ENCODE data around the gene SOBP. TPM values are rescaled to one million over a fixed set of nuclear protein-coding genes. Genes with fewer than 3 reads are reported as not detected.
A peak's percentile ranks its signal among the peaks of the same experiment; 100 is the strongest.

The SOBP gene, protein sequence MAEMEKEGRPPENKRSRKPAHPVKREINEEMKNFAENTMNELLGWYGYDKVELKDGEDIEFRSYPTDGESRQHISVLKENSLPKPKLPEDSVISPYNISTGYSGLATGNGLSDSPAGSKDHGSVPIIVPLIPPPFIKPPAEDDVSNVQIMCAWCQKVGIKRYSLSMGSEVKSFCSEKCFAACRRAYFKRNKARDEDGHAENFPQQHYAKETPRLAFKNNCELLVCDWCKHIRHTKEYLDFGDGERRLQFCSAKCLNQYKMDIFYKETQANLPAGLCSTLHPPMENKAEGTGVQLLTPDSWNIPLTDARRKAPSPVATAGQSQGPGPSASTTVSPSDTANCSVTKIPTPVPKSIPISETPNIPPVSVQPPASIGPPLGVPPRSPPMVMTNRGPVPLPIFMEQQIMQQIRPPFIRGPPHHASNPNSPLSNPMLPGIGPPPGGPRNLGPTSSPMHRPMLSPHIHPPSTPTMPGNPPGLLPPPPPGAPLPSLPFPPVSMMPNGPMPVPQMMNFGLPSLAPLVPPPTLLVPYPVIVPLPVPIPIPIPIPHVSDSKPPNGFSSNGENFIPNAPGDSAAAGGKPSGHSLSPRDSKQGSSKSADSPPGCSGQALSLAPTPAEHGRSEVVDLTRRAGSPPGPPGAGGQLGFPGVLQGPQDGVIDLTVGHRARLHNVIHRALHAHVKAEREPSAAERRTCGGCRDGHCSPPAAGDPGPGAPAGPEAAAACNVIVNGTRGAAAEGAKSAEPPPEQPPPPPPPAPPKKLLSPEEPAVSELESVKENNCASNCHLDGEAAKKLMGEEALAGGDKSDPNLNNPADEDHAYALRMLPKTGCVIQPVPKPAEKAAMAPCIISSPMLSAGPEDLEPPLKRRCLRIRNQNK
- not detected for polyA plus RNA-seq

DNA sequence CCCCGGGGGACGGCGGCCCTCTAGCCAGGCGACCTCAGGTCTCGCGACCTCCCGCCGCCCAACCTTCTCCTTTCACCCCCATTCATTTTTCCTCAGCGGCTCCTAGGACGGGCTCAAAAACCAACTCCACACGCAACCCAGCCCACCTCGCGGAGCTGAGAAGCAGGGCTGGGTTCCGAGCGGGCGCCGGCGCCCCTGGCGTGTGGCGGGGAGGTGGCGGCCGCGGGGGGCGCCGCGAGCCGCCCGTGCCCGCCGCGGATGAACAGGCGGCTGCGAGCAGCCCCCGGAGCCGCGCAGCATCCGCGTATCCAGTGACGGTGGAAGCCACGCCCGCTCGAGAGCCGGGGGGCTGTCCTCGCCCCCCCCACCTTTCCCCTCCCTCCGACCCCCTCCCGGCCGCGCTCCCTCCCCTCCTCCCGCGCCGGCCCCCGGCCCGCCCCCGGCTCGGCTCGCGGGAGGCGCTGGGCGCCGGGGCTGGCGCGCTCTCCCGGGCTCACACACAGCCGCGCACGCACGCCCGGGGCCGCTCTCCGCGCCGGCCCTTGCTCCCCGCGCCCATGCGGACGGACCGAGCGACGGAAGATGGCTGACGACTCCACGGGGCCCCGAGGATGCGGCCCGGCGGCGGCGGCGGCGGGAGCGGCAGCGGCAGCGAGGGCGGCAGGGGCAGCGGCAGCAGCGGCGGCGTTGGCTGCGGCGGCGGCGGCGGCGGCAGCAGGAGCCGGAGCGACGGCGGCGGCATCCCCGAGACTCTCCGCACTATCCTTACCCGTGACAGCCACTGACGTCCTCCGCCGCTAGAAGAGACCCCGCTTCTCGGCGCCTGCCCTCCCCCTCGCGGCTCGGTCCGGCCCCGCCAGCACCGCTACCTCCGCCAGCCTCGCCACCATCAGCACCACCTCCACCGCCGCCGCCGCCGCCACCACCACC, at the start of gene SOBP:
TSS of gene SOBP (plus strand) at position 482 of the 930 bp plus-strand sequence. CDS start 500 bp downstream, outside the sequence.
- Mint-ChIP-seq H3K4me1 (peaks cover 16 to 28% of the 10 kb centered on the region in 2 donors), H3K27ac (peak within 1 kb of the TSS in 2 of 6 donors; percentile 45 to 57), H3K27me3 (ENCODE audit: low read depth in 3 of 3) (peaks cover 21 to 28% (median 21%) of the 10 kb centered on the region in 3 donors), H3K4me3 (peak within 1 kb of the TSS; percentile 83 to 94 (median 86)), H3K9me3 (peaks cover 0 to 3% (median 0%) of the 10 kb centered on the region in 6 donors), H3K36me3 (peaks cover 0 to 4% (median 0%) of the 10 kb centered on the region in 3 donors)
- DNase-seq: peak; percentile 28 to 38 (median 34)

DNA sequence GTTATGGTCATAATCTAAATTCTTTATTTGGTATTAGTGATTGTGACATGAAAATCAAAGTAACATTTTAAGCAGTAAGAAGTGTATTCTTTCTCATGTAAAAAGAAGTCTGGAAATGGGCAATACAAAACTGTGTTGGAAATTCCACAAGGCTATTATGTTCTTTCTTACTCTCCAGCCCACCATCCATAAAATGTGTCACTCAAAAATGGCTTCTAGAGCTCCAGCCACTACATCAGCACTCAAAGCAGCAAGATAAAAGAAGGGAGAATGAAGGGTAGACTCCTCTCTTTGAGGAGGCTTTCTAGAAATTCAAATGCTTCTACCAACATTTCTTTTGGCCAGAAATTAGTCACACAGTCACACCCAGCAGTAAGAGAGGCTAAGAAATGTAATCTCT, 49.0 kb upstream of the SOBP start:
- Mint-ChIP-seq H3K27ac (peak overlapping the region in 2 of 6 donors; percentile 26 to 47), H3K4me3 (no peak overlapping the region), H3K9me3 (no peaks in the 10 kb centered on the region), H3K36me3 (peaks cover 0 to 8% (median 5%) of the 10 kb centered on the region in 3 donors), H3K4me1 (peaks cover 16 to 32% of the 10 kb centered on the region in 2 donors), H3K27me3 (ENCODE audit: low read depth in 3 of 3) (peaks cover 0 to 2% (median 0%) of the 10 kb centered on the region in 3 donors)
- no peak for DNase-seq

DNA sequence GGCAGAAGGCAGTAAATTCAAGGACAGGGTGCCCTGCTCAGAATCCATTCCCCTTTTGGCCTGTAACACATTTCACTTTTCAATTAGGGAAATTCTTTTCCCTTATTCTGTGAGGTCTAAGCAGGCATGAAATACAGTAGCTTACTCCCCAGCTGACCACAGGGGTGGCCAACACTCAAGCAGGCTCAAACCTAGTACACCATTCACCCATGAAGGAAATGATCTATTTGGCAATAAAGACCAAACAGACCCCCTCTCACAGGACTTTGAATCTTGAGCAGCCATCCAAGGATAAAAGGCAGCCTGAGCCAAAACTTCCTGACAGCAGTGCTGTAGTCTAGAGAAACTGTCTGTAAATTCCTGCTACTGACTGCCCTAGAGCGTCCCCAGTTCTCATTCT, 48.2 kb upstream of the SOBP start:
- H3K27ac Mint-ChIP-seq: no peak overlapping the region
- H3K9me3 Mint-ChIP-seq: peaks cover 0 to 3% (median 1%) of the 10 kb centered on the region in 6 donors
- no peak for DNase-seq
- H3K4me1 Mint-ChIP-seq: peaks cover 14 to 32% of the 10 kb centered on the region in 2 donors
- no peak overlapping the region for H3K4me3 Mint-ChIP-seq
- peaks cover 3 to 12% (median 9%) of the 10 kb centered on the region in 3 donors for H3K36me3 Mint-ChIP-seq
- peaks cover 0 to 2% (median 0%) of the 10 kb centered on the region in 3 donors for H3K27me3 Mint-ChIP-seq (ENCODE audit: low read depth in 3 of 3)

DNA sequence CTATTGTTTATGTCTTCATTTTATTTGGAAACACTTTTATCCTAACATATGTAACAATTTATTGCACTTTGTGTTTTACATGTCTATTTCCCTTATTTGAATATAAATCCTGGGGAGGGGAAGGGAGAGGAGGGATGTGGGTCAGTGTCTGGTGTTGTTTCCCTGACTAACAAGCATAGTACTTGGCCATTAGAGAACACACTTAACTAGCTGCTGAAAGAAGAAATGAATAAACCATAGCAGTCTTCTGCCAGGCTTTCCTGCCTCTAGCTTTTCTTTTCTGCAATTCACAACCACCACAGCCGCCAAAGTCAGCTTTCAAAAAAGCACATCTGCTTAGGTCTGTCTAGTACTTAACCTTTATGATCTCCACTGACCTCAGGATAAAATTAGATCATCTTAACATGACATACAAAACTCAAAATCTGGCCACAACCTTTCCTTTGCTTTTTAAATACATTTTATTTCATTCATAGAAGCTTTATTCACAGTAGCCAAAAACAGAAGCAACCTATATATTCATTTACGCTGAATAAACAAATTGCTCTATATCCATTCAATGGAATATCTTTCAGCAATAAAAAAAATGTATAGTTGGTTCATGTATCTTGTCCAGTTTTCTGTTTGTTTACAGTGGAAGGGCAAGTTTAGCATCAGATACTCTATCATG, 46.8 kb upstream of the SOBP start:
- DNase-seq: no peak
- Mint-ChIP-seq H3K27me3 (ENCODE audit: low read depth in 3 of 3) (peaks cover 0 to 2% (median 0%) of the 10 kb centered on the region in 3 donors), H3K27ac (no peak overlapping the region), H3K4me3 (no peak overlapping the region), H3K4me1 (peaks cover 9 to 25% of the 10 kb centered on the region in 2 donors), H3K9me3 (peaks cover 0 to 13% (median 5%) of the 10 kb centered on the region in 6 donors), H3K36me3 (peaks cover 5 to 15% (median 14%) of the 10 kb centered on the region in 3 donors)

DNA sequence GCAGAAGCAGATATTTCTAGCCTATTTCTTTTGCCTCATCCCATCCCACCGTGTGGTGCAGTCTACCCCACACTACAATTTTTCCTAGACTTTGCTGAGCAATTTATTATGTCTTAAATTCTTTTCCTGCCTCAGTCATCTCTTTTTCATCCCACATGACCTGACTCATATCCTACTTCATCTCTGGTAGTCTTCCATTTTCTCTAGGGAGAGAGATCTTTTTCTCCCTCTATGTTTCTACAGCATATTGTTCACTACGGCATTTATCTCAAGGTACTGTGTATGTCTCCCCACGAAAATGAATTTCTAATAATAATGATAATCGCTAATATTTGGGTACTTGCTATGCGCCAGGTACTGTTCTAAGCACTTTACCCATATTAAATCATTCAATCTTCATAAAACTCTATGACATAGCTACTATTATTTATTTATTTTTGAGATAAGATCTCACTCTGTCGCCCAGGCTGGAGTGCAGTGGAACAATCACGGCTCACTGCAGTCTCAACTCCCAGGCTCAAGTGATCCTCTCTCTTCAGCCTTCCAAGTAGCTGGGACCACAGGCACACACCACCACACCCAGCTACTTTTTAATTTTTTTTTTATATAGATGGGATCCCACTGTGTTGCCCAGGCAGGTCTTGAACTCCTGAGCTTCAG, 46.2 kb upstream of the SOBP start:
- no peak for DNase-seq
- Mint-ChIP-seq H3K9me3 (peaks cover 4 to 20% (median 11%) of the 10 kb centered on the region in 6 donors), H3K36me3 (peaks cover 11 to 21% (median 20%) of the 10 kb centered on the region in 3 donors), H3K27ac (no peak overlapping the region), H3K4me3 (no peak overlapping the region), H3K27me3 (ENCODE audit: low read depth in 3 of 3) (peaks cover 0 to 4% (median 0%) of the 10 kb centered on the region in 3 donors), H3K4me1 (peaks cover 9 to 21% of the 10 kb centered on the region in 2 donors)

DNA sequence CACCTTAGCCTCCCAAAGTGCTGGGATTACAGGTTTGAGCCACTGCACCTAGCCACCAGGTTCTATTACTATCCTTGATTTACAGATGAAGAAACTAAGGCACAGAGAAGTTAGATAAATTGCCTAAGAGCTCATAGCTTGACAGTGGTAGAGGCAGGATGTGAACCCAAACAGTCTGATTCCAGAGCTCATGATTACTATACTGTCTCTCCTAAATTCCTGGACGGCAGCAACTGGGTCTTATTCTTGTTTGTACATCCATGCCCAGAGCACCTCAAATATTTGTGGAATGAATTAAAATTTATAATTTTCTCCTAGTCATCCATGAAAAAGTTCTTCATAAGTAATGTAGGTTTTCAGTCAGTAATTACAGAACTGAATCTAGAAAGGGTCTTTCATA, 45.6 kb upstream of the SOBP start:
- peaks cover 13 to 24% (median 23%) of the 10 kb centered on the region in 3 donors for H3K36me3 Mint-ChIP-seq
- H3K4me1 Mint-ChIP-seq: peaks cover 9 to 18% of the 10 kb centered on the region in 2 donors
- H3K27ac Mint-ChIP-seq: no peak overlapping the region
- H3K4me3 Mint-ChIP-seq: no peak overlapping the region
- H3K9me3 Mint-ChIP-seq: peaks cover 4 to 22% (median 14%) of the 10 kb centered on the region in 6 donors
- peaks cover 0 to 4% (median 0%) of the 10 kb centered on the region in 3 donors for H3K27me3 Mint-ChIP-seq (ENCODE audit: low read depth in 3 of 3)
- no peak for DNase-seq

DNA sequence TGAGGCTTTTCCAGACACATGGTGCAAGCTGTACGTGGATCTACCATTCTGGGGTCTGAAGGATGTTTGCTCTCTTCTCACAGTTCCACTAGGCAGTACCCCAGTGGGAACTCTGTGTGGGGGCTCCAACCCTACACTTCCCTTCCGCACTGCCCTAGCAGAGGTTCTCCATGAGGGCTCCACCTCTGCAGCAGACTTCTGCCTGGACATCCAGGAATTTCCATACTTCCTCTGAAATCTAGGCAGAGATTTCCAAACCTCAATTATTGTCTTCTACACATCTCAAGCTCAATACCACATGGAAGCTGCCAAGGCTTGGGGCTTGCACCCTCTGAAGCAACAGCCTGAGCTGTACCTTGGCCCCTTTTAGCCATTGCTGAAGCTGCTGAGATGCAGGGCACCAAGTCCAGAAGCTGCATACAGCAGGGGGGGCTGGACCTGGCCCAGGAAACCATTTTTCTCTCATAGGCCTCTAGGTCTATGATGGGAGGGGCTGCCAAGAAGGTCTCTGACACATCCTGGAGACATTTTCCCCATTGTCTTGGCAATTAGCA, 42.2 kb upstream of the SOBP start:
- Mint-ChIP-seq H3K27me3 (ENCODE audit: low read depth in 3 of 3) (peaks cover 0 to 4% (median 0%) of the 10 kb centered on the region in 3 donors), H3K4me1 (peaks cover 6 to 20% of the 10 kb centered on the region in 2 donors), H3K4me3 (no peak overlapping the region), H3K9me3 (peaks cover 4 to 22% (median 14%) of the 10 kb centered on the region in 6 donors), H3K27ac (peak overlapping the region in 1 of 6 donors; percentile 23), H3K36me3 (peaks cover 15 to 29% (median 24%) of the 10 kb centered on the region in 3 donors)
- DNase-seq: no peak

DNA sequence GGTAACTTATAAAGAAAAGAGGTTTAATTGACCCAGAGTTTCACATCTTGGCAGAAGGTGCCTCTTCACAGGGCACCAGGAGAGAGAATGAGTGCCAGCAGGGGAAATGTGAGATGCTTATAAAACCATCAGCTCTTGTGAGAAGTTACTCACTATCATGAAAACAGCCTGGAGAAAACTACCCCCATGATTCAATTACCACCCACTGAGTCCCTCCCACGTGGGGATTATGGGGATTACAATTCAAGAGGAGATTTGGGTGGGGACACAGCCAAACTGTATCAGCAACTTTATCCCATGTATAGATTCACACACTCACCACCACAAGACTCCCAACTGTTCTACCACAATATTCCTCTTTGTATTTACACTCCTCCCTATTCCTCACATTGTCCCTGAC, 41.1 kb upstream of the SOBP start:
- H3K27me3 Mint-ChIP-seq (ENCODE audit: low read depth in 3 of 3): peaks cover 0 to 4% (median 0%) of the 10 kb centered on the region in 3 donors
- H3K27ac Mint-ChIP-seq: no peak overlapping the region
- no peak overlapping the region for H3K4me3 Mint-ChIP-seq
- peaks cover 4 to 22% (median 14%) of the 10 kb centered on the region in 6 donors for H3K9me3 Mint-ChIP-seq
- DNase-seq: no peak
- peaks cover 5 to 20% of the 10 kb centered on the region in 2 donors for H3K4me1 Mint-ChIP-seq
- peaks cover 15 to 29% (median 23%) of the 10 kb centered on the region in 3 donors for H3K36me3 Mint-ChIP-seq

DNA sequence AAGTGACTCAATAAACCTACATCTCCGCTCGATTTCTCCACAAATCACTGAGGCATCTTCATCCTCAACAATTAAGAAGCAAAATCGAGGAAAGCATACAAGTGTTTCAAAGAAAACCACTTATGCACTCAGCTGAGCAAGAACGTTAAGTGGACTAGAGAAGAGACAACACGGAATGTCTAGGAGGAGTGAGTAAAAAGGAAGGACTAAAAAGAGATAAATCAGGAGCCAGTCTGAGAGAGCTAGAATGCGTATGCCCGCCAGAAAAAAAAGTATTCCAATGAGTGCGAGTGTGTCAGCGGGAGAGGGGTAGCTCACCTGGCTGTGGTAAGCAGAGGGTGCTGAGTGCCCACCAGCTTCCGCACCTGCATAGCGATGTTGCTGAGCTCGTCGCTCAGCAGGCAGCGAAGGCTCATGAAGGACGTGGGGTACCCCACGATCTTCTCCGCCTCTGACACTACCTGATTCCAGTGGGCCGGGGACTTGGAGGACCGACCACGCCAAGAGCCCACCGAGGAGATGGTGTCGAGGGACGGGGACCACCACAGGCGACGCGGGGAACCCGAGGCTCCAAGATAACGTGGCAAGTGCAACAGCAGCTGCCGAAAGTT, 31.1 kb upstream of the SOBP start:
- peak overlapping the region; percentile 94 to 99 (median 95) for H3K4me3 Mint-ChIP-seq
- peak overlapping the region; percentile 93 to 98 (median 94) for H3K27ac Mint-ChIP-seq
- H3K36me3 Mint-ChIP-seq: no peaks in the 10 kb centered on the region
- no peaks in the 10 kb centered on the region for H3K9me3 Mint-ChIP-seq
- peaks cover 4 to 8% (median 7%) of the 10 kb centered on the region in 3 donors for H3K27me3 Mint-ChIP-seq (ENCODE audit: low read depth in 3 of 3)
- DNase-seq: no peak
- H3K4me1 Mint-ChIP-seq: peaks cover 27 to 44% of the 10 kb centered on the region in 2 donors

DNA sequence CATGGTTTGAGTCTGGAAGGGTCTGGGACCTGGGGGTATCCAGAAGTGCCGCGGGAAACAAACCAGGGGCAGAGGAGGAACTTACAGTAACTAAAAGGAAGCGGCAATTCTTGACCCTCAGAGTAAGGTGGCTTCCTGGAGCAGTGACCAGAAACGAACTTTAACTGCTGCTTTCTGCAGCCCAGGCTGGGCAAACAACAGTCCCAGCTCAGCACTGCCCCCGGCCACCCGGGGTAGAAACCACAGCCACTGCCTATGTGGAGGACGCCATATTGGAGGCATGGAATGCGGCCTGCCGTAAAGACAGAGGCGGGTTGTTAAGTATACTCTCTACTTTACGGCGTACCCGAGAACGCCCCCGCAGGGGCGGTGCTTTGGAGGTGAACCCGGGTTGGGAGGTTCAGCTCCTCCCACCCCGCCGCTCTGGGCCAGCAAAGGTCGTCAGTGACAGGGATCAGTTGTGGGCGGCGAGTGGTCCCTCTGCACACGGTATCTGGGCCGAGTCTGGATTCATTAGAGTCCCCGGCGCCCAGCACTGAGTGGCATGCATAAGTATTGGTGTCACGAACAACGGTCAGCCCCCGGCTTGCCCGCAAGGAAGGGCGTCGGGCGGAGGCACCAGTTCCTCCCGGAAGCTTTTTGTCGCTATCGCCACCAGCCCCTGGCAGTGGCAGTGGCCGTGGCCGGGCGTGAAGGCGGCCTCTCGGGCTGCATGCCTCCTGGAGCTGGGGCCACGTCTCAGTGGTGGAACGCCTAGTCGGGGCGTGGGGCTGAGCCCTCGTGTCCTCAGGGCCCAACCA, 30.4 kb upstream of the SOBP start, which contains the start of gene PDSS2:
TSS of gene PDSS2 (minus strand) at position 282 of the 800 bp plus-strand sequence. CDS start at position 3, 279 bp downstream.
- peaks cover 27 to 44% of the 10 kb centered on the region in 2 donors for H3K4me1 Mint-ChIP-seq
- H3K27me3 Mint-ChIP-seq (ENCODE audit: low read depth in 3 of 3): peaks cover 4 to 8% (median 7%) of the 10 kb centered on the region in 3 donors
- no peaks in the 10 kb centered on the region for H3K9me3 Mint-ChIP-seq
- H3K4me3 Mint-ChIP-seq: peak within 1 kb of the TSS; percentile 94 to 99 (median 95)
- peak; percentile 95 to 97 (median 95) for DNase-seq
- no peaks in the 10 kb centered on the region for H3K36me3 Mint-ChIP-seq
- peak within 1 kb of the TSS; percentile 93 to 98 (median 94) for H3K27ac Mint-ChIP-seq

Measured in immature natural killer cell (primary cell).